HL-60 (cell line): Measurements from ENCODE around the gene STEAP4.

Experiments
- DNase-seq, 2 experiments: peaks; one replicate each; pipeline ENCODE4 v3.0.0-alpha.2; 2010 to 2020; ENCODE audit warnings: low read depth in 1 of 2, low spot score in 1 of 2
- H3K27ac ChIP-seq: fragments of 250-450 bp; sonication (Bioruptor Pico); replicated peaks from 2 replicates; pipeline ENCODE4 v1.5.1; 2020; ENCODE audit warnings: mild to moderate bottlenecking, moderate library complexity
- H3K27me3 ChIP-seq: fragments of 250-450 bp; sonication (Bioruptor Pico); 2 replicates; pipeline ENCODE4 v1.5.1; 2021; ENCODE audit warnings: mild to moderate bottlenecking, moderate library complexity; ENCODE audit not compliant: insufficient read depth, poor library complexity, severe bottlenecking
- H3K4me3 ChIP-seq: replicated peaks from 2 replicates; pipeline ENCODE4 v1.5.1; 2011; ENCODE audit warnings: mild to moderate bottlenecking, control low read depth, low read length; ENCODE audit not compliant: insufficient read depth
- CTCF ChIP-seq: IDR thresholded peaks from one replicate; pipeline ENCODE4 v1.5.1; 2011; ENCODE audit warnings: low read length, control low read depth, inconsistent platforms; ENCODE audit not compliant: insufficient read depth
- GABPA ChIP-seq: IDR thresholded peaks from 2 replicates; pipeline ENCODE4 v1.6.1; 2012; ENCODE audit warnings: low read depth
- POLR2AphosphoS5 ChIP-seq: IDR thresholded peaks from 2 replicates; pipeline ENCODE4 v1.6.1; 2012; ENCODE audit warnings: low read depth
- REST ChIP-seq: IDR thresholded peaks from 2 replicates; pipeline ENCODE4 v1.6.1; 2012; ENCODE audit warnings: low read depth; ENCODE audit not compliant: insufficient replicate concordance
- SPI1 ChIP-seq: IDR thresholded peaks from 2 replicates; pipeline ENCODE4 v1.6.1; 2012; ENCODE audit warnings: low read depth, mild to moderate bottlenecking, borderline replicate concordance

The STEAP4 gene

GRCh38 chr7:88347090-88347489 lies 40.4 kb upstream of the STEAP4 start:
- no peak overlapping the region for H3K4me3 ChIP-seq
- TF ChIP-seq GABPA, result no peak
- no peak for TF ChIP-seq POLR2AphosphoS5
- TF ChIP-seq SPI1, result no peak
- no peak for TF ChIP-seq CTCF
- no peak for TF ChIP-seq REST
- DNase-seq, result no peak
- H3K27ac ChIP-seq, result no peak overlapping the region
- no peaks in the 10 kb centered on the region for H3K27me3 ChIP-seq

GRCh38 chr7:88346357-88346756 lies 39.7 kb upstream of the STEAP4 start:
- no peak for DNase-seq
- H3K27me3 ChIP-seq, result no peaks in the 10 kb centered on the region
- no peak for TF ChIP-seq GABPA
- TF ChIP-seq POLR2AphosphoS5, result no peak
- no peak for TF ChIP-seq REST
- TF ChIP-seq CTCF, result no peak
- no peak for TF ChIP-seq SPI1
- H3K27ac ChIP-seq, result no peak overlapping the region
- no peak overlapping the region for H3K4me3 ChIP-seq

- Histone ChIP-seq H3K27me3 (no peaks in the 10 kb centered on the region), H3K27ac (no peak overlapping the region), H3K4me3 (no peak overlapping the region)
- DNase-seq, result peak; percentile 3 to 38
- TF ChIP-seq POLR2AphosphoS5 (no peak), CTCF (no peak), REST (no peak), SPI1 (no peak), GABPA (no peak)
Observed at GRCh38 chr7:88344956-88345832, 38.5 kb upstream of the STEAP4 start.
